GM19452 (cell line): ENCODE measurements around the gene SLIT1.
A peak's percentile ranks its signal among the peaks of the same experiment; 100 is the strongest.
"Not testable (repeated sequence)": the region's sequence is repeated elsewhere in the genome, so short reads cannot be mapped to it uniquely, and the experiment has no call there.

ENCODE experiments used
- ATAC-seq: cut with Tn5 transposase; IDR thresholded peaks from one replicate; pipeline ENCODE4 v1.9.1; 2021; ENCODE audit not compliant: unreplicated experiment

The SLIT1 gene

GRCh38 chr10:97086530-97086929, 99.2 kb downstream of the SLIT1 start:
- ATAC-seq: no peak

GRCh38 chr10:97083228-97083829, 102.4 kb downstream of the SLIT1 start:
- ATAC-seq: no peak

DNA sequence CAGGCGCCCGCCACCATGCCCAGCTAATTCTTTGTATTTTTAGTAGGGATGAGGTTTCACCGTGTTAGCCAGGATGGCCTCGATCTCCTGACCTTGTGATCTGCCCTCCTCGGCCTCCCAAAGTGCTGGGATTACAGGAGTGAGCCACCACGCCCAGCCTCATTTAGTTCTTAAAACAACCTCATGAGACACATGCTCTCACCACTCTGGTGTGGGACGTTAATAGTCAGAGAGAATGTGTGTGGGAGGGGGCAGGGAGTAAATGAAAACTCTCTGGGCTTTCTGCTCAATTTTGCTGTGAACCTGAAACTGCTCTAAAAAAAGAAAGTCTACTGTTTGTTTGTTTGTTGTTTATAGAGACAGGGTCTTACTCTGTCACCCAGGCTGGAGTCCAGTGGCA, 103.2 kb downstream of the SLIT1 start:
- ATAC-seq: not testable (repeated sequence)

DNA sequence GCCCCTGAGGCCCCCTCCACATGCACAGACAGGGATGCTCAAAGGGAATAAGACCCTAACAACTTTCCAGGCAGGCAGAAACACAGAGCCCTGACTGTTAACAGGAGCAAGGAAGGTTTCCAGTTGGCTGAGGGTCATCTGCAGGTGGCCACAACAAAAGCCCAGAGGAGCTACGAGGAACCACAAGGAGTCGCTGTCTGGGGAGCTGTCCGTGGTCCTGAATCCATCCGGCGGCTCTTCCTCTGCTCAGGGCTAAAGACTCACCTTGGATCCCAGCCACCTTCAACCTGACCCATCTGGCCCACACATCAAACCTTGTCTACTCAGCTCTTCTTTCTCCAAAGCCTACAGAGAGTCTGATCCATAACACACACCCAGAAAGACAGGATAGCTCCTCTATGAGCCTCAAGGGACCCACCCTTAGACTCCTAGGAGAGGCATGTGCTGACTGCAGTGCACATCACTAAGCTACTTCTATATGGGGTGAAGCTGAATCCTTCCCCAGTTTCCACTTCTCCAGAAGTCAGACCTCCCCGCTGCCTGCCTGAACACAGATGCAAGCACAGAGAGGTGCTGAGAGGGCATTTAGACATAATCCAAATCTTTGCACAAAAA, 104.0 kb downstream of the SLIT1 start:
- ATAC-seq: peak; percentile 53

GRCh38 chr10:97080051-97080776, 105.5 kb downstream of the SLIT1 start:
- no peak for ATAC-seq

DNA sequence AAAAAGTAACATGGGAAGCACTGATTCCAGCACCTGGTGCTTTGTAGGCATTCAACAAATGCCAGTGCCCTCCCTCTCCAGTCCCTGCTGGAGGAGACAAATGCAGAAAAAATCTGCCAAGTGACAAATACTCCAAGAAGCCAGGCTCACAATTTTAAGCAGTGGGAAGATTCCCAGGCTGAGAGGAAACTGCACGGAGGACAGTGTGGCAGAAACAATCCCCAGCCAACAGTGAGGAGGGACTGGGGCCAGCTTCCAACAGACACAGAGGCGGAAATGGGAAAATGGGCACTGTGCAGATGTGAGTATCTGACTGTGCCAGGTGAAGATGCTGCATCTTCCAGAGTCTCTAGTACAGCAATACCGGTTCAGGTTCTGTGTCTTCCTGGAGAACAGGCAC, 106.3 kb downstream of the SLIT1 start:
- ATAC-seq: no peak

GRCh38 chr10:97078938-97079445, 106.8 kb downstream of the SLIT1 start:
- no peak for ATAC-seq

DNA sequence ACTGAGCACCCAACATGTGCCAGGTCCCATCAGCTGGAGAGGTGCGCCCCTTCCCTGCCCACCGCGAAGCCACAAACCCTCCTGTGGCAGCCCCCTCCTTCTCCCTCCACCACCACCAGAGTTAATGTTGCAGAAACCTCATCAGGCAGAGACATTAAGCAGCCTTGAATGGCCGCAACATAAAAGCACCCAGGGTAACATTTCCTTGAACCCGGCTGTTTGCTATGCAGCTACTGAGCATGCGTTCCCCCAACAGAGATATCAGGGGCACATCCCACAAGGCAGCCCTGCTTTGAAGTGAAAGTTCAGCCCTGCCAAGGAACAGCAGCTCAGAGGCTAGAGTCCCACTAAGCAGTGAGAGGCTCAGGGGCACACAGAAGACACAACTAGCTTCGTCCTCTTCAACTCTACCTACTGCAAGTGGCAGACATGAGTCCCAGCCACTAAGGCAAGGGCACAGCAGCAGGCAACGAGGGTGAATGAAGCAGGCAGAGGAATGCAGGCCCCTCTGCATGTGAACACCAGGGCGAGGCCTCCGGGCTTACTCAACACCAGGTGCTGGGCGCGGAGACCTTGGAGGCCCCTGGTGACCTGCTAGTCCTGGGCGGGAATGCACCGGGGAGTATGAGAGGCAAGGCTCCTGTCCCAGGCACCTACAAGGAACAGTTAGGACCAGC, 107.4 kb downstream of the SLIT1 start:
- no peak for ATAC-seq

- ATAC-seq: no peak
Observed at GRCh38 chr10:97076781-97077180, 109.0 kb downstream of the SLIT1 start.

GRCh38 chr10:97075961-97076525, 109.7 kb downstream of the SLIT1 start:
- ATAC-seq: no peak

GRCh38 chr10:97075421-97075820, 110.3 kb downstream of the SLIT1 start:
- ATAC-seq: no peak

GRCh38 chr10:97074256-97075145, 111.3 kb downstream of the SLIT1 start:
- ATAC-seq: no peak

- no peak for ATAC-seq
Observed at GRCh38 chr10:97072851-97073665, 112.7 kb downstream of the SLIT1 start.

DNA sequence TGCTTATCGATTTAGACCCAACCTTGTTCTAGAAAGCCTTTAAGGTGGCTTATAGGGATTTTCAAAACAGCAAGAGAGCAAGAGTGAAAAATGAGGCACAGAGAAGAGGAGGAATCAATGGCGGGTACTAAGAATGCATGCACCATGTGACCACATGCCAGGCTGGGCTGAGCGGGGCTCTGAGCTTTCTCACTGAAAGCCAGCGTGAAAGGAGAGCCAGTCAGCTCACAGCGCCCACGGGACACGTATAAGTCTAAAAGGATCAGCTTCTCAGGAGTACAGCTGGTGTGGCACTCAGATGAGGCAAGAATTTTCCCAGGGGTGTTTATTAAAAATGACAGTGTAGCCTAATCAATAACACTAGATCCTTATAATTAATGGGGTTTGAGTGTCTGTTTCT, 114.3 kb downstream of the SLIT1 start:
- no peak for ATAC-seq

DNA sequence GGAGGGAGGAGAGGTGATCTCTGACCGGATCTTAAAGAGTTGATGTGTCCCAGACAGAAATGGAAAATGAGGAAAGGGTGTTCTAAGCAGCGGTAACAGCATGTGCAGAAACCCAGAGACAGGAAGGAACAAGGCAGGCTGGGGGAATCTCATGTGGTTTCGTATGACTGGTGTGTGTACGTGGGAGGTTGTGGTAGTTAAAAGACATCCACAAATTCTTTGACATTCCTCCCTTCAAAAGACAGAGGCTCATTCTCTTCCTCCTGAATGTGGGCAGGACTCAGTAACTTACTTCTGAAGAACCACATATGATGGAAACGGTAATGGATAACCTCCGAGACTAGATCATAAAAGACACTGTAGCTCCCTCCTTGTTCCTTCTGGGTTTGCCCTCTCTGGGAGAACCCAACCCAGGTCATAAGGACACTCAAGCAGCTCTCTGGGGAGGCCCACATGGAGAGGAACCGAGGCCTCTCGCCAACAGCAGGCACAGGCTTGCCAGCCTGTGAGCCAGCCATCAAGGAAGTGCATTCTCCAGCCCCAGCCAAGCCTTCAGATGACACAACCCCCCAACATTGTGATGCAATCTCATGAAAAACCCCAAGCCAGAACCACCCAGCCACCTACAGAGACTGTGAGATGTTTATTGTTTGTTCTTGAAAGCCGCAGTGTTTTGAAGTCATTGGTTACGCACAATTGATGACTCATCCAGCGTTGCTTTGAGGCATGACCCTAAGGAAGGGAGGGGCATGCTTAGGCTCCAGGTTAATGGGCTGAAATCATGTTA, 116.0 kb downstream of the SLIT1 start:
- ATAC-seq: no peak

- no peak for ATAC-seq
Observed at GRCh38 chr10:97069026-97069425, 116.7 kb downstream of the SLIT1 start.

- no peak for ATAC-seq
Observed at GRCh38 chr10:97067716-97068391, 117.9 kb downstream of the SLIT1 start.
